ENCODE results near the gene YKT6. TPM values are rescaled to one million over a fixed set of nuclear protein-coding genes. Genes with fewer than 3 reads are reported as not detected.
"Not testable (repeated sequence)": the region's sequence is repeated elsewhere in the genome, so short reads cannot be mapped to it uniquely, and the experiment has no call there.

Gene YKT6
- total RNA-seq, 1 donor from 2014 or later, result 82.4 TPM

DNA sequence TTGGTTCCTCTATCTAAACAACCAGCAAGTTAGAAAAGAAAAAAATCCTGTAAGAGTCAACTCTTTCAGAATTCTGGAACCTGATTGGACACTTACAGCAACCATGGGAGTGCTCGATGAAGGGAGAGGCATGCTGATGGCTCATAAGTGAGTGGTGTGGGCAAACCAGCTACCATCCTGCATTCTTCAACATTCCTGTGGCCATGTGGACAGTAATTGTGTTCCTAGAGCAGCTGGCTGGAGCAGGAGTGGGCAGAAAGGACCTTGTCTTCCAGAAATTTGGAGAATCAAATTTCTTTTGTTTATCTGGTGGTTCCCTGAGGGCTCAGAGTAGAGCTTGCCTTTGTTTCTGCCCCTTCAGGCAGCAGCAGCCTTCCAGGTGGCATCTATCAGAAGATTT lies 37.2 kb upstream of the YKT6 start:
- H3K9me3 Mint-ChIP-seq, result no peaks in the 10 kb centered on the region
- H3K27me3 Mint-ChIP-seq, result peaks cover 9% of the 10 kb centered on the region
- H3K4me1 Mint-ChIP-seq (ENCODE audit: unreplicated experiment), result no peaks in the 10 kb centered on the region
- TF ChIP-seq, protein P1, sequence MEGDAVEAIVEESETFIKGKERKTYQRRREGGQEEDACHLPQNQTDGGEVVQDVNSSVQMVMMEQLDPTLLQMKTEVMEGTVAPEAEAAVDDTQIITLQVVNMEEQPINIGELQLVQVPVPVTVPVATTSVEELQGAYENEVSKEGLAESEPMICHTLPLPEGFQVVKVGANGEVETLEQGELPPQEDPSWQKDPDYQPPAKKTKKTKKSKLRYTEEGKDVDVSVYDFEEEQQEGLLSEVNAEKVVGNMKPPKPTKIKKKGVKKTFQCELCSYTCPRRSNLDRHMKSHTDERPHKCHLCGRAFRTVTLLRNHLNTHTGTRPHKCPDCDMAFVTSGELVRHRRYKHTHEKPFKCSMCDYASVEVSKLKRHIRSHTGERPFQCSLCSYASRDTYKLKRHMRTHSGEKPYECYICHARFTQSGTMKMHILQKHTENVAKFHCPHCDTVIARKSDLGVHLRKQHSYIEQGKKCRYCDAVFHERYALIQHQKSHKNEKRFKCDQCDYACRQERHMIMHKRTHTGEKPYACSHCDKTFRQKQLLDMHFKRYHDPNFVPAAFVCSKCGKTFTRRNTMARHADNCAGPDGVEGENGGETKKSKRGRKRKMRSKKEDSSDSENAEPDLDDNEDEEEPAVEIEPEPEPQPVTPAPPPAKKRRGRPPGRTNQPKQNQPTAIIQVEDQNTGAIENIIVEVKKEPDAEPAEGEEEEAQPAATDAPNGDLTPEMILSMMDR (conservative IDR thresholded peaks at IDR 0.05), result no peak
- no peak overlapping the region for H3K27ac Mint-ChIP-seq
- H3K4me3 Mint-ChIP-seq, result no peak overlapping the region
- no peaks in the 10 kb centered on the region for H3K36me3 Mint-ChIP-seq
- DNase-seq (ENCODE audit: extremely low spot score, unreplicated experiment), result no peak

DNA sequence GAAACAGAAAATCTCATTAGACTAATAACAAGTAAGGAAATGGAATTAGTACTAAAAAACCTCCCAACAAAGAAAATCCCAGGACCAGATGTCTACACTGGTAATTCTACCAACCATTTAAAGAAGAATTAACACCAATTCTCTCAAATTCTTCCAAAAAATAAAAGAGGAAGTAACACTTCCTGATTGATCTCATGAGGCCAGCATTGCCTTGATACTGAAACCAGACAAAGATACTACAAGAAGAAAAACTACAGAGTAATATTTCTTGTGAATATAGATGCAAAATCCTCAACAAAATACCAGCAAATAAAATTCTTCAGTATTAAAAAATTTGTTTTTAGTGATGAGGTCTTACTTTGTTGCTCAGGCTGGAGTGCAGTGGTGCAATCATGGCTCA lies 32.9 kb upstream of the YKT6 start:
- DNase-seq (ENCODE audit: extremely low spot score, unreplicated experiment), result no peak
- Mint-ChIP-seq H3K27ac (no peak overlapping the region), H3K4me1 (ENCODE audit: unreplicated experiment) (peaks cover under 1% of the 10 kb centered on the region), H3K27me3 (peaks cover 12% of the 10 kb centered on the region), H3K36me3 (no peaks in the 10 kb centered on the region), H3K9me3 (peaks cover 9% of the 10 kb centered on the region), H3K4me3 (no peak overlapping the region)
- TF ChIP-seq, protein P1 (conservative IDR thresholded peaks at IDR 0.05), result no peak

DNA sequence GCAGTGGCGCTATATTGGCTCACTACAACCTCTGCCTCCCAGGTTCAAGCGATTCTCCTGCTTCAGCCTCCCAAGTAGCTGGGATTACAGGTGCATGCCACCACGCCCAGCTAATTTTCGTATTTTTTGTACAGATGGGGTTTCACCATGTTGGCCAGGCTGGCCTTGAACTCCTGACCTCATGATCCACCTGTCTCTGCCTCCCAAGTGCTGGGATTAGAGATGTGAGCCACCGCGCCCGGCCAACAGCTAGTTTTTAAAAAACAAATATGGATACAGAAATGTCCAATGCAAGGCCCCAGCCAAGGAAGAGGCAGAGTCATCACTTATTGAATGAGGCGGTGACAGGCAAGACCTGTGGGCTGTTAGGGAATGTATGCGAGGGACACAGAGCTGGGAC lies 28.9 kb upstream of the YKT6 start:
- Mint-ChIP-seq H3K4me1 (ENCODE audit: unreplicated experiment) (peaks cover 12% of the 10 kb centered on the region), H3K27me3 (peaks cover 17% of the 10 kb centered on the region)
- H3K9me3 Mint-ChIP-seq; H3K4me3 Mint-ChIP-seq; H3K27ac Mint-ChIP-seq; DNase-seq (ENCODE audit: extremely low spot score, unreplicated experiment); H3K36me3 Mint-ChIP-seq: not testable (repeated sequence)

DNA sequence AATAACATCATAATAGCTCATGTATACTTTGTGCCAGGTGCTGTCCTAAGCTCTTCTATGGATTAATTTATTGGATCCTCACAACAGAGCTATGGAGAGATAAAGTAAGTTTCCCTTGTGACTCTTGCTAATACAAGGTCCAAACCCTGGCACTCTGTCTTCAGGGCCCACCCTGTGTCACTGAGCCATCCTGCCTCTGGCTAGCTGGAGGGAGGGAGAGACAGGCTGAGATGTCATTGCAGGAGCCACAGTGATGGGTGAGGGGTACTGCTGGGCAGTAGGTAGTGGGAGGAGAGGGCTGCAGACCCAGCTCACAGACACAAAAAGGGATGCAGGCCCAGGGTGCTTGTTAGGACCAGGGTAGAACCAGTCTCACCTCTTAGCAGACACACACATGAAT lies 28.4 kb upstream of the YKT6 start:
- TF ChIP-seq, protein P1 (conservative IDR thresholded peaks at IDR 0.05), result no peak
- no peak overlapping the region for H3K27ac Mint-ChIP-seq
- peaks cover 9% of the 10 kb centered on the region for H3K9me3 Mint-ChIP-seq
- no peak for DNase-seq (ENCODE audit: extremely low spot score, unreplicated experiment)
- H3K27me3 Mint-ChIP-seq, result peaks cover 13% of the 10 kb centered on the region
- H3K4me3 Mint-ChIP-seq, result no peak overlapping the region
- H3K36me3 Mint-ChIP-seq, result no peaks in the 10 kb centered on the region
- H3K4me1 Mint-ChIP-seq (ENCODE audit: unreplicated experiment), result peaks cover 12% of the 10 kb centered on the region

DNA sequence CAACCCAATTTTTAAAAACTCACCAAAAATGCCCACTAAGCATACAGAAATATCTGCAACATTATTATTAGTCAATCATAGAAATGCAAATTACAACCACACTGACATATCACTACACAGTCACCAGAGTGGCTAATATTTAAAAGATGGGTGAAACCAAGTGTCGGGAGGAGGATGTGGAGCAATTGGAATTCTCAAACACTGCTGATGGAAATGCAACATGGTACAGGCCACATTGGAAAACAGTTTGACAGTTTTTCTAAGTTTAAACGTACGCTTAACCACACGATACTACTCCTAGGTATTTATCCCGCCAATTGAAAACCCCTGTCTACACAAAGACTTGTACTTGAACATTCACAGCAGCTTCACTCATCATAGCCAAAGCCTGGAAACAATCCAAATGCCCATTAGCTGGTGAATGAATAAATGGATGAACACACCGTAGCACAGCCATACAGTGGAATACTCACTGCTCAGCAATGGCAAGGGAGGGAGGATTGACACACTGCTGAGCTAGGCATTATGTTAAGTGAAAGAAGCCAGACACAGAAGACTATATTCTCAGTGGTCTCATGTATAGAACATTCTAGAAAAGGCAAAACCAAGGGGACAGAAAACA lies 27.9 kb upstream of the YKT6 start:
- Mint-ChIP-seq H3K9me3 (peaks cover 9% of the 10 kb centered on the region), H3K36me3 (no peaks in the 10 kb centered on the region), H3K27me3 (peaks cover 13% of the 10 kb centered on the region), H3K27ac (no peak overlapping the region), H3K4me1 (ENCODE audit: unreplicated experiment) (peaks cover 12% of the 10 kb centered on the region), H3K4me3 (no peak overlapping the region)
- no peak for DNase-seq (ENCODE audit: extremely low spot score, unreplicated experiment)
- TF ChIP-seq, protein P1 (conservative IDR thresholded peaks at IDR 0.05), result no peak

DNA sequence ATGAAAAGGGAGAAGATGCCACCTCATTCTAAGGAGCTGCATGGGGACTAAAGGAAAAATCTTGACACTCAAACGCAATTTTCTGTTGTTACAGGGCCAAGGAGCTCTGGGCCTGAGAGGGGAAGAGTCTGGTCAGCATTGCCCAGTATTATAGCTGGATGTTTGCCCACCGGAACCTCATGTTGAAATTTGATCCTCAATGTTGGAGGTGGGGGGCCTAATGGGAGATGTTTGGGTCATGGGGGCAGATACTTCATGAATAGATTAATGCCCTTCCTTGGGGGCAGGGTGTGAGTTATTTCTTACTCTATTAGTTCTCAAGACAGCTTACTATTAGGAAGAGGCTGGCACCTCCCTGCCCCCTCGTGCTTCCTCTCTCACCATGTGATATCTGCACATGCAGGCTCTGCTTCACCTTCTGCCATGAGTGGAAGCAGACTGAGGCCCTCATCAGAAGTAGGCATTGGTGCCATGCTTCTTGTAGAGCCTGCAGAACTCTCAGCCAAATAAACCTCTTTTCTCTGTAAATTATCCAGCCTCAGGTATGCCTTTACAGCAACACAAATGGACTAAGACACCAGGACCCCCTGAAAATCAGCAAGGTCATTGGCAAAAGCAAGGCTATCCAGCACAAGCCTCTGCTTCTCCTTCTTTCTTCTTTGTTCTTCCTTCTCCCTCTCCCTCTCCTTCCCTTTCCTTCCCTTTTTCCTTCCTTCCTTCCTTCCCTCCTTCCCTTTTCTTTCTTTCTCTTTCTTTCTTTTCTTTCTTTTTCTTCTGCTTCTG lies 26.7 kb upstream of the YKT6 start:
- no peak for DNase-seq (ENCODE audit: extremely low spot score, unreplicated experiment)
- Mint-ChIP-seq H3K4me1 (ENCODE audit: unreplicated experiment) (peaks cover 12% of the 10 kb centered on the region), H3K9me3 (peaks cover 6% of the 10 kb centered on the region), H3K27me3 (peaks cover 13% of the 10 kb centered on the region), H3K27ac (no peak overlapping the region), H3K36me3 (no peaks in the 10 kb centered on the region), H3K4me3 (no peak overlapping the region)
- TF ChIP-seq, protein P1 (conservative IDR thresholded peaks at IDR 0.05), result no peak

DNA sequence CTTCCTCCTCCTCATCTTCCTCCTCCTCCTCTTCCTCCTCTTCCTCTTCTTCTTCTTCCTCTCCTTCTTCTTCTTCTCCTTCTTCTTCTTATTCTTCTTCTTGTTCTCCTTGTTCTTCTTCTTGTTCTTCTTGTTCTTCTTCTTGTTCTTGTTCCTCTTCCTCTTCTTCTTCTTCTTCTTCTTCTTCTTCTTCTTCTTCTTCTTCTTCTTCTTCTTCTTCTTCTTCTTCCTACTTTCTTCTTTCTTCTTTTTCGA lies 26.2 kb upstream of the YKT6 start:
- not testable (repeated sequence) for H3K27ac Mint-ChIP-seq; DNase-seq (ENCODE audit: extremely low spot score, unreplicated experiment); H3K36me3 Mint-ChIP-seq; H3K4me3 Mint-ChIP-seq; H3K9me3 Mint-ChIP-seq
- peaks cover 17% of the 10 kb centered on the region for H3K27me3 Mint-ChIP-seq
- peaks cover 12% of the 10 kb centered on the region for H3K4me1 Mint-ChIP-seq (ENCODE audit: unreplicated experiment)
